Measurements from ENCODE around the gene SEPTIN12.

GRCh38 chr16:4826980-4827379 lies 38.8 kb upstream of the SEPTIN12 start:
- no peak for TF ChIP-seq CTCF (IDR thresholded peaks at IDR 0.05)
- TF ChIP-seq POLR2A (IDR thresholded peaks at IDR 0.05) = no peak
